Fibroblast of lung (primary cell): ENCODE results near the gene TNRC6C.

Experiments used
- EZH2 ChIP-seq: IDR thresholded peaks from 2 replicates; pipeline ENCODE4 v1.5.1; 2012; ENCODE audit warnings: low read length, control low read depth, mild to moderate bottlenecking; ENCODE audit errors: missing control alignments
- TF ChIP-seq, protein P1 (sequence below), 2 donors: IDR thresholded peaks in 1 of 2; conservative IDR thresholded peaks in 1 of 2; 1 replicate in 1 of 2; 2 replicates in 1 of 2; pipeline ENCODE4 v1.5.1; 2011 to 2012; ENCODE audit warnings: low read length in 2 of 2, control low read depth in 1 of 2, inconsistent platforms in 1 of 2, low read depth in 1 of 2, mild to moderate bottlenecking in 1 of 2

DNA sequence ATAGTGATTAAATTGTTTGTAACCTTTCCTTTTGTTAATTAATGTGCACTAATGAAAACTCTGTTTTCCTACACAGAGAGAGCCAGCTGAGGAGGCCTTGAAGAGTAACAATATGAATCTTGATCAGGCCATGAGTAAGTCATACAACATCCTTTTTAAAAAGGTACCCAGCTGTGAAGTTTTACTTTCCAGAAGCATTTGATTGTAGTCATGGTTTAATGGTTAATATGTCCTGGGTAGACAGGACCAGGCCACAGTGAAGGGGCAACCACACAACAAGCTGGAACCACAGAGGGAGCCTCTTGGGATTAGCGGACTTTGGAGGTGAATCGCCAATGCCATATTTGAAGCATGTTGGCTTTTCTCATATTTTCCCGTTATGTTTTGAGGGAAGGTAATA, 114.5 kb downstream of the TNRC6C start:
- TF ChIP-seq, protein P1, sequence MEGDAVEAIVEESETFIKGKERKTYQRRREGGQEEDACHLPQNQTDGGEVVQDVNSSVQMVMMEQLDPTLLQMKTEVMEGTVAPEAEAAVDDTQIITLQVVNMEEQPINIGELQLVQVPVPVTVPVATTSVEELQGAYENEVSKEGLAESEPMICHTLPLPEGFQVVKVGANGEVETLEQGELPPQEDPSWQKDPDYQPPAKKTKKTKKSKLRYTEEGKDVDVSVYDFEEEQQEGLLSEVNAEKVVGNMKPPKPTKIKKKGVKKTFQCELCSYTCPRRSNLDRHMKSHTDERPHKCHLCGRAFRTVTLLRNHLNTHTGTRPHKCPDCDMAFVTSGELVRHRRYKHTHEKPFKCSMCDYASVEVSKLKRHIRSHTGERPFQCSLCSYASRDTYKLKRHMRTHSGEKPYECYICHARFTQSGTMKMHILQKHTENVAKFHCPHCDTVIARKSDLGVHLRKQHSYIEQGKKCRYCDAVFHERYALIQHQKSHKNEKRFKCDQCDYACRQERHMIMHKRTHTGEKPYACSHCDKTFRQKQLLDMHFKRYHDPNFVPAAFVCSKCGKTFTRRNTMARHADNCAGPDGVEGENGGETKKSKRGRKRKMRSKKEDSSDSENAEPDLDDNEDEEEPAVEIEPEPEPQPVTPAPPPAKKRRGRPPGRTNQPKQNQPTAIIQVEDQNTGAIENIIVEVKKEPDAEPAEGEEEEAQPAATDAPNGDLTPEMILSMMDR (conservative IDR thresholded peaks at IDR 0.05 in 1 of 2, IDR thresholded peaks at IDR 0.05 in 1 of 2; ENCODE audit: low read depth in 1 of 2, low read length in 2 of 2), result no peak
- TF ChIP-seq EZH2, result no peak
